NCI-H524 (cell line): ENCODE results near the gene TMEM140.
"Not testable (repeated sequence)": the region's sequence is repeated elsewhere in the genome, so short reads cannot be mapped to it uniquely, and the experiment has no call there.

ENCODE experiments used
- DNase-seq, 2 experiments: peaks; one replicate each; lab custom pipeline; 2025; lab: John Stamatoyannopoulos, UW

TMEM140 gene

DNA sequence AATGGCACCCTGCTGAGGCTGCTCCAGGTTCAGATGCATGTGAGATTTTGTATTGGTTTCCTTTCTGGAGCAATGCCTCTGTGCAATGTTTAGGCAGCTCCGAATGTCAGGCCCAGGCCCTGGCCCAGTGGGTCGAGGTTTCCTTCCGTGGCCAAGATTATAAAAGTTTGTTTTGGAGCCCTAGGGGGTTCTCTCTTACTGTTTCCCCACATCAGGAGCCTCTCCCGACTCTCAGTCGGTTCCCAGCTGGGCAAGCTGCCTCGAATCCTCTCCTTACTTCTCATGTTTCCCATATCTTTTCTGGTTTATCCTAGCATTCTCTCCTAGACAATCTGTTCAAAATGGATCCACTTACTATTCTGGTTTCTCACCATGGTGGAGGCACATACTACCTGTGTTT lies 11.0 kb downstream of the TMEM140 start:
- no peak for DNase-seq

DNA sequence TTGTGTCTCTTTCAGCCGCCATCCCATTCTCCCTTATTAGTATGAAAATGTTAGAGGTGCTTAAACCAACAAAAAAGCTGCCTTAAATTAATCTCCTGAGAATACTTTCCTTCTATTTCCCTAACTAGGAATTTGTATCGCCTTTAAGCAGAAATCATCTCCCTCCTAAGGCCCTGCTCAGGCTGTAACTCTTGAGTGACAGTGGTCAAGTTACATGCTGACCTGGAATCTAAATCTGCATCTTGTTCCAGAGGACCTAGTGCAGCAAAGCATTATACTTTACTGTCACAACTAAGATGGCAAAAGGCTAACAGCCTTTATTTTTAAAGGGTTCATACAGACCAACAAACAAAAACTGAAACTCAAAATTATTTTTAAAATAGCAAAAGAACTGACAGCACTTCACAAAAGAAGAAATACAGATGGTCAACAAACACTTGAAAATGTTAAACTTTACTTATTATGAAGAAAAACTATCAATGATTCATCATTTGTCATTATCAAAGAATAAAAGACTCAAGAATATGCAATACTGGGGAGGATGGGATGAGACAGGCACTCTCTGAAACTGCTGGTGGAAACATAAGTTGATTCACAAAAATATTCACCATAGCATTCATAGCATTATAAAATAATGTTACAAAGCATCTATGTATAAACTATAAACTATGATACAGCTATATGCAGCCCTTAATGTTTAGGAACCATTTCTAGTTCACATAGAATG lies 11.7 kb downstream of the TMEM140 start:
- no peak for DNase-seq

DNA sequence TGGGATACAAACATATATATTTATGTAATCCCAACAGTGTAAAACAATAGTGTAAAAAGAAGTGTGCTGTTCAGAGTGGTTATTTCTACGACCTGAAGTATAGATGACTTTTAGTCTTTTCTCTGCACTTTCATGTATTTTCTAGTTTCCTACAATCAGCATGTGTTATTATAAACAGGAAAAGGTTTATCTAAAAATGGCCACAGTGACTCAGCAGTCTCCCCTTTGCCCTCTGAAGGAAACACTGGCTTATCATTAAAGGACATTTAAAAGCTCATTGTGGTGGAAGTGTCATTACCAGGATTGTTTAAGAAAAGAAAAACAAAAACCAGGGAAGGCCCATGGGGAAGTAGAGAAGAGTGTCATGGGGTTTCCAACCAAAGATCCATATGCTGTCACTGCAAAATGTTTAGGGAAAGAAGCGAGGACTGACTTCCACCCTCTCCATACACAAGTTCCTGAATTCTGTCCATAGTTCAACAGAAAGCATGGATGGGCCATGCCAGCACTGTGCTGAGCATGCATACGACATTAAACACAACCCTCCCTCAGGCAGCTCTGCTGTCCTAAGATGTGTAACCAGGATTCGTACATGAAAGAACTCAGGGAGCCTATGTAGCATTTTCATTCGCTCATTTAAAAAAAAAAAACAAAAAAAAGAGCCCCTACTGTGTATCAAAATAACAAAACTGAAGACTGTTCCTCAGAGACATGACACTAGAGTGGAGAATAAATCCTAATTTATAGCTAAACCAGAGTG lies 12.4 kb downstream of the TMEM140 start:
- no peak for DNase-seq

DNA sequence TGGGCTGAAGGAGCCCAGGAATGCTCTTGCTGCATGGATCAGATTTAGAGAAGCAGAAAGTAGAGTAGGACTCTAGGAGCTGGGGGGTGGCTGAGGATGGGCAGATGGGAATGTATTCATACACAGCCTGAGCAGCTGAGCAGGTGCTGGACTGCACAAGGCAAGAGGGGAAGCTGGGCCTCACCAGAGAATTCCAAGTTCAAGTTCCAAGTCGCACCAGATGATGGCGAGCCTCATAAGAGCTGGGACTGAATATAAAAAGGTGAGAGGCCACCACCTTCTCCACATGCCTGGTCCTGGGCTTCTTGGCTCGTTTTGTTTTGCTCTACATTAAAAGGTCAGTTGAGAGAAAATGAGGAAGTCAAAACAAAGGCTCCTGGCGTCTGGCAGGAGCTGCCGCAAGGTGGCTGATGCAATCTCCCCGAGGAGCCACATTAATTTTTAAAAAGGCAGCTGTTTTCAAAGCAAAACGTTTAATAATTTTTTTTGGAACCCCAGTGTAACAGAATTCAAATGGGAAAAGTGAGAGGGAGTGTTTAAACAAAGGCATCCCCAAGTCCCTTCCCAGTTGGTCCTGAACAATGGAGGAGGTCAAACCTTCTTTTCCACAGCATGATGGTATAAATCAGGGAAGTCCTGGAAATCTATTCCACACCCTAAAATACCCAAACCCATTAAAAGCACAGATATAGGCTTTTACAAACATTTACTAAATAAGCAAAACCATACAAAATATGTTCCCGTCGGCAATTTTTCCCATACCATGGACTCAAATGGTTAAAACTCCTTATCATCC lies 13.2 kb downstream of the TMEM140 start:
- DNase-seq = no peak

DNA sequence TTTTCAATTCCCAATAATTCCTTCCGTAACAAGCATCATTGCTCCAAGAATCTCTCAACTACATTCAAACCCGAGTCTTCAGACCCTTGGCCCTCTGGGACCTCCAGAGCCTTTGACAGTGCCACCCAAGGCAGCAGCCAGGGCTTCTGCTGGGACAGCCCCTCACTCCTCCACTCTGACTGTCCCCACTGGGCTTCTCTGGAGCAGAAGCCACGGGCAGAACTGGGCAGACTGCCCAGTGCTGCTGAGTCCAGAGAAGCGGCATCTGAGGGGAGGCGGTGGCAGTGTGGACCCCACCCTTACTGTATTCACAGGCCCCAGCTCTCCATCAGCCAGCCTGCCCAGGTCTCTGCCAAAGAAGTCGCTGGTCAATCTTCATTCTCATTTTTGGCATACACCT lies 13.8 kb downstream of the TMEM140 start:
- DNase-seq = no peak

DNA sequence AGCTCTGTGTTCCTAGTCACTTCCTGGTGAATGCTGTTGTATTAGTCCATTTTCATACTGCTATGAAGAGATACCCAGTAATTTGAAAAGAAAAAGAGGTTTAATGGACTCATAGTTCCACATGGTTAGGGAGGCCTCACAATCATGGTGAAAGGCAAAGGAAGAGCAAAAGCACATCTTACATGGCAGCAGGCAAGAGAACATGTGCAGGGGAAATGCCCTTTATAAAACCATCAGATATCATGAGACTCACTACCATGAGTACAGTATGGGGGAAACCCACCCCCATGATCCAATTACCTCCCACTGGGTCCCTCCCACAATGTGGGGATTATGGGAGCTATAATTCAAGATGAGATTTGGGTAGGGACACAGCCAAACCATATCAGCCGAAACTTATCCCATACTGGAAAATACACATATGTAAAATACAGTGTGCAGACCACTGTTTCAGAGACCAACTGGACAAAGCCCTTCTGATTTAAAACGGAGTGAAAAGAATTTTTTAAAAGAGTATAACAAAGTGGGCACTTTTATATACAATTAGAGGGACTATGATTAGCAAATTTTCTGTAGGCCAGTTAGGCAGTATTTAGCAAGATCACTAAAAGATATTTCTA lies 14.6 kb downstream of the TMEM140 start:
- DNase-seq = no peak

DNA sequence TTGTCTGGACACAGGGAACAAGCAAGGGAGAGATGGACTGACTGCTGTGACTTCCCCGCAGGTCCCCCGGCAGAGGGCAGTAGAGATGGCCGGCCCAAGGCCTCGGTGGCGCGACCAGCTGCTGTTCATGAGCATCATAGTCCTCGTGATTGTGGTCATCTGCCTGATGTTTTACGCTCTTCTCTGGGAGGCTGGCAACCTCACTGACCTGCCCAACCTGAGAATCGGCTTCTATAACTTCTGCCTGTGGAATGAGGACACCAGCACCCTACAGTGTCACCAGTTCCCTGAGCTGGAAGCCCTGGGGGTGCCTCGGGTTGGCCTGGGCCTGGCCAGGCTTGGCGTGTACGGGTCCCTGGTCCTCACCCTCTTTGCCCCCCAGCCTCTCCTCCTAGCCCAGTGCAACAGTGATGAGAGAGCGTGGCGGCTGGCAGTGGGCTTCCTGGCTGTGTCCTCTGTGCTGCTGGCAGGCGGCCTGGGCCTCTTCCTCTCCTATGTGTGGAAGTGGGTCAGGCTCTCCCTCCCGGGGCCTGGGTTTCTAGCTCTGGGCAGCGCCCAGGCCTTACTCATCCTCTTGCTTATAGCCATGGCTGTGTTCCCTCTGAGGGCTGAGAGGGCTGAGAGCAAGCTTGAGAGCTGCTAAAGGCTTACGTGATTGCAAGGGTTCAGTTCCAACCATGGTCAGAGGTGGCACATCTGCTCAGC lies 16.6 kb downstream of the TMEM140 start:
- DNase-seq = peak in 1 of 2 experiments; percentile 4

DNA sequence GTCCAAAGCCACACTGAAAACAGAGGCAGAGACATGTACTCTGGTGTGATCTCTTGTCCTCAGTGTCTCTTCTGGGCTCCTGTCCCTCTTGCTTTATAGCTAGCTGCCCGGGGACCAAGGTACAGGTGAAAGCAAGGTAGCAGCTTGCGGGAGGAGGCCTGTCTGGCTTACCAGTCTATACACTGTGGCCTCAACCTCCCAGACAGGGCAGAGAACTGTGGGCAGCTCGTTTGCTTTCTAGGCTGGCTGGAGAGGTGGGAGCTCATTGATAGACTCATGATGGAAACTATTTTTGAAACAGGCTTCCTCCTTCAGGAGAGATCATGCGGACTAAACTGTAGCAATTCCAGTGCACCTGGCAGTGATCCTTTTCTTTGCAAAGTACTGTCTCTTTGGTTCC lies 18.0 kb downstream of the TMEM140 start:
- no peak for DNase-seq

DNA sequence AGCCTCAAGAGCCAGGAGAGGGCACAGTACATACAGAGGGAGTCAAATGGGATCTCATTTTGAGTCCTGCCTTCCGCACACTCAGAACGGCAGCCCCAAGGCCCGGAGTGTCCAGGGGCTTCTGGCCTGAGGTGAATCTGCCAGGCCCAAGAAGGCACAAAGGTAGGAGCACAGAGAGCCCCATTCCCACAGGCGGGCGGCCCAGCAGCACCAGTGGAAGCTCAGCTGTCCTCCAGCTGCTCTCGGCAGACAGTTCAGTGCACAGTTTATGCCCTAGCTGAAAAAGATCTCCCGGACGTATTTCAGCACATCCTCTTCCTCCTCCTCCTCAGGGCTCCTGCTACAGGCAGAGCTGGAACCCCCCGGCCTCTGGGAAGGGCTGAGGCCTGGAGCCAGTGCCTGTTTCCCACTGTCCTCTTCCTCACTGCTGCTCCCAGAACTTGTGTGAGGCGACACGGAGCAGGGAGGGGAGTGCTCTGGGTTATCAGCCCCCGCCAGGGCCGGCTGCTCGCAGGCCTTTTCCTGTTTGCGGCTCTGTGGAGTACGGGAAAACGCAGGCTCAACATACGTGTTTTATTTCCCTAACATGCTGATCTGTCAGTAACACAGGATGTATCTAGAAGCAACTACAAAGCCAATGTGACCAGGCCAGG lies 18.6 kb downstream of the TMEM140 start:
- no peak for DNase-seq

DNA sequence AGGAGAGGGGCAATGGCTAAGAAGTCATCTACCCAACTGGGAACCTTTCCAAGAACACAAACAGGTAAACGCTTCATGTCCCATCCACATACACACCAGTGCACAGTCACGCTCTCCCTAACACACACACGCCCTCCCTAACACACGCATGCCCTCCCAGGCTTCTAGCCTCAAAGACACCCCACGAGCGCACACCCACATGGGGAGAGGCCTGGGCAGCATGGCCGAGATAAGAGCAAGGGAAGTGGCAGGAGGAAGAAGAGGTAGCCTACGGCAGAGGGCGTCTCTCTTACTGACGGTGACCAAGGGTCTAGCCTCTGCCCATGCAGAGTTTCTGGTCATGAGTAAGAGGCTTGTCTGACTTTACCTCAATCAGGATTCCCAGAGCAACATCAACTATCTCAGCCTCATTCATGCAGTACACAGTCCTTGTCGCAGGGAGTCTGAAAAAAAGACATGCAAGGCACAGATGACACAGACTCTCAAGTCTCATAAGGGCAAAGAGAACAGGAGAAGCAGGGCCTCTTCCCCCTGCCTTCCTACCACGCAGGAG lies 19.6 kb downstream of the TMEM140 start:
- DNase-seq = no peak

DNA sequence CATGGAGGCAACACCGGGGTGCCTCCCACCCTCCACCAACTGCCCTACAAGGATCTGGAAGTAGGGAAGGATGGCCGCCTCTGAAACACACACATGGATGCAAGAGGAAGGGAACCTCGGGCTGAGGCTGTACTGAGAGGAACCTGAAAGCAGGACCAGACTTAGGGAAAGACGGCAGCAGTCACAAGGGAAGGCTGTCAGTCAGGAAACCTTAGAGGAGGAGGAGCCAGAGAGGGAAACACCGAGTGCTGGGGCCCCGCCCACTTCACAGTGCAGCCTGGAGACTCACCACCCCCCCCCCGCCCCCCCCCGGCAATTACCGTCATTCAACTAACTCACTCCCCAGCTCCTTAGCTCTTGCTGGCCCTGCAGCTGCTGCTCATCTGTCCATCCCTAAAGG lies 20.1 kb downstream of the TMEM140 start:
- DNase-seq = no peak

DNA sequence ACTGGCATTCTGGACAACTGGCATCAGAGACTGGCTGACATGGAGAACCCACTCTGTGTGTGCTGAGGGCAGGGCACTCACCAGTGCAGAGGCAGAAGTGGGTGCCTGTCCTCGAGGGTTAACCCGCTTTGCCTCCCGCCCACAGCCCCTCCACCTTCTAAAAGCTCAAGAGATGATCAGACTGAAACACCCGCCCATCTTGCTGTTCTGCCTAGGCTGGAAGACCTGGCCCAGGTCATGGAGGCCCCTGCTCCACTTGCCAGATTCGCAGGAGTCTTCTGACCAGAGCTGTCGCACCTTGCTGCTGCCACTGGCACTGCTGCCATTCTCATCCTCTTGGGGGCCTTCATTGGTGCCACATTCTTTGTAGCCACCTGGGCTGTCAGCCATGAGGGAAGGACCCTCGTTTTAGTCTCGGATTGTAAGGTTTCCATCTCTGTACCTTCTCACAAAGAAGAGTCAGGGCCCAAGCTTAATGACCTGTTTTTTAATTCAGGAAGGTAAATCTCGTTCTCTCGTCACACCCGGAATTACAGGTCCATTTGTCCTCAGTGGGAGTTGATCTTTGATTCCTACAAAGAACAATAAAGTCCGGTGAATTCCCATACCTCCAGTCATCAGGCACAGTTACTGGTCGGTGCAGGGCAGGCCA lies 20.7 kb downstream of the TMEM140 start:
- no peak for DNase-seq

DNA sequence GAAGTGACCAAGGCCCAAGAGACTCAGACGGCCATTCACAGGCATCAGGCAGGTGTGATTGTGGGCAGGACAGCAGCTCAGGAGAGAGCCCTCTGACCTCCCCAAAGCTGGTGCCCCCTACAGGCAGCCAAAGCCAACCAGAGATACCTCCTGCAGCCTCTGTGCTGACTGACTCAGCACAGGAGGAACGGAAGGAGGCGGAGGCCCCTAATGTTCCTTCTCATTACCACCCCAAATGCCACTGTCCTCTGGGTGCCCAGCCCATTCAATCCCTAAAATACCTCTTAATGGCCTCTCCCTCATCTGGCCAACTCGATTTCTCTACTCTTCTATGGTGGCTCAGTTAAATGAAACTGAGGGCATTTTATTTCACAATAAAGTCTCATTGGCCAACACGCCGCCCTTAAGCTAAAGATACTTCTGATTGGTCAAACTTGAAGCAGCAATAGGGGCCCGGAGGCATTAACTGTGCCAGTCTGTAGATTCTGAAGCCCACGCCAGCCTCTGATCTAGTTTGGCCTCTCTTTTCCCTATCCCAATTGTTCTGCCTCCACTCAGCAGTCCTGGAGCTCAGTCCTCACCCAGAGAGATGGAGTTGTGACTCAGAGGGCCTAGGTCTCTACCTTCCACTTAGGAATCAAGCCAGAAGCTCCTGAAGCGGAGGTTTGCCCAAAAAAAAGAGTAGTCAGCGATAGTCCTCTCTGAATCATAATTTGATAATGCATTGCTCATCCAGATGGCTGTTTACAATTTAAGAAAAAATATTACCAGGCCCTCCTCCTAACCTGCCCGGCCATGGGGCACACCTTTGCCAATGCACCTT lies 21.5 kb downstream of the TMEM140 start:
- DNase-seq = peak in 1 of 2 experiments; percentile 7

DNA sequence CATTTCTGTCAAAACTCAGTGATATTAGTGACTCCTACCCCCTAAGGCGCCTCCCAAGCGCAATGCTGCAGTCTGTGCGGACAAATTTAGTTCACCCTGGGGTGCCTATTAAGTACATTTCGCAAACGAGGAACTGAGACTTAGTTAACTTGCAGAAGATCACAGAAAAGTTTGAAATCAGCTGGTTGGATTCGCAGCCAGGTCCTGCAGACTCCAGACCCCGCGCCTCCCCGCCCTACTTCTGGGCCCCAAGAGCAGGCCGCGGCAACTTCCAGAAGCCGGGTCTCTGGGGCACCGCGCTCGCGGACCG lies 22.0 kb downstream of the TMEM140 start:
- DNase-seq = no peak

DNA sequence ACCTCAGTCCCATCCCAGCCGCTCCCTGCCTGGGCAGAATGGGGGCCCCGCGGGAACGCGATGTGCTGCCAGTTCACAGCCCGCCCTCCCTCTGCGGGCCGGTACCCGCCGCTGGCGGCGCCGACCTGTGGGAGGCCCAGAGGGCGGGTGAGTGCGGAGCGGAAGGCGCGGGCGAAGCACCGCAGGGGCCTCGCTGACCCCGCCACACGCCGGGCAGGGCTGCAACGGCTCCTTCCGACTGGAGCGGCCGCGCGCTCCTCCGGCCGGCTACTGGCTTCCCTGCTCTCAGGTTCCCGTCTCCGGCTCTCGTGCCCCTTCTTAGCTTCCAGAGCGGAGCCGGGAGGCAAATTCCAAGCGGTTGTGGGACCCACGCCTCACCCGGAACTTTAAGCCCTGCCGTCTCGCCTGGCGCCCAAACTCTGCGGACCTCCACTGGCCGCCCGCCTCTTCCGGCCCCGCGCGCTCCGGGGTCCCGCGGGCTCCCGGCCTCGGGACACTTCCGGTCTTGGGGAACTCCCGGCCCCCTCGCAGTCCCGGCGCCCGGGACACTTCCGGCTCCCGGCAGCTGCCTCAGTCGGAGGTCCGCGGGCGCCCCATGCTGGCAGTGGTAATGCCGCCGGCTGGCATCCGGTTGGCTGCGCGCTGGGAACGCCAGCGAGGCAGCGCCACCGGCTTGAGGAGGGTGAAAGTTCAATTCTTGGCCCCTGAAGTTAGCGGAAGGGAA lies 22.6 kb downstream of the TMEM140 start, which contains the start of gene CYREN:
Gene CYREN, minus strand, starts transcription at position 434 of the 724 bp plus-strand sequence. CDS start 1,785 bp downstream, outside the sequence.
- peak; percentile 89 to 96 for DNase-seq

DNA sequence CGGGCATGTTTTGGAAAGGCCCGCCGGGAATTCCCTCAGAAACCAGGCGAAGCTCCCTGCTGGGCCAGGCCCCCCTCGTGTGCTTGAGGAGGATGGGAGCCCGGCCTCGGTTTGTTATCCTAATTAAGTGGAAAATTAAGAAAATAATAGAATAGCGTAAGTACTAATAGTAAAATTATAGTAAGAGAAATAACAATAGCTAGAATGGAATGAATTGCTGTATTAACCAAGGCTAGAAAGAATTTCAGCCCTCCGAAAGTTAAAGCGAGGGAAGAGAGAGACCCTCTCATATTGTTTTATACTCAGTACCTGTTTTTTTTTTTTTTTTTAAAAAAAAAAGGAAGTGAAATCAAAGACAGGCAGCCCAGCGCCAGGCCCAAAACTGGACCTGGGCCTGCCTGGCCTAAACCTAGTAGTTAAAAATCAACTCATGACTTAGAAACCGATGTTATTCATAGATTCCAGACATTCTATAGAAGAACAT lies 23.2 kb downstream of the TMEM140 start:
- DNase-seq = not testable (repeated sequence)

DNA sequence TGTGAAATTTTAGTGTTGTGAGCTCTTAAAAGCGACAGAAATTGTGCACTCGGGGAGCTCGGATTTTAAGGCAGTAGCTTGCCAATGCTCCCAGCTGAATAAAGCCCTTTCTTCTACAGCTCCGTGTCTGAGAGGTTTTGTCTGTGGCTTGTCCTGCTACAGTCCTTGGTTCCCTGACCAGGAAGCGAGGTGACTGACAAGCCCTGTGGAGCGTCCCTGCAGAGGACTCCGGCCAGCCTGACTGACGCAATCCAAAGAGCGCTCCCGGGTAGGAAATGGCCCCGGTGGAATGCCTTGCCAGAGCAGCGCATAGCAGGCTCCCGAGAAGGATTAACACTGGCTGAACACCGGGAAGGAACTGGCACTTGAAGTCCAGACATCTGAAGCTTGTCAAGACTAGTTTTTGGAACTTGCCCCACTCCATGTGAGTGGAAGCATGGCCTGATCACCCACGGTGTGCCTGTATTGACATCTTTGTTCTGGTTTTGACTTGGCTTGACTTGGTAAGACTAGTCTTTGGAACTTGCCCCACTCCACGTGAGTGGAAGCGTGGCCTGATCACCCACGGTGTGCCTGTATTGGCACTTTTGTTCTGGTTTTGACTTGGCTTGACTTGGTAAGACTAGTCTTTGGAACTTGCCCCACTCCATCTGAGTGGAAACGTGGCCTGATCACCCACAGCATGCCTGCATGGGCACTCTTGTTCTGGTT lies 23.9 kb downstream of the TMEM140 start:
- DNase-seq = not testable (repeated sequence)

DNA sequence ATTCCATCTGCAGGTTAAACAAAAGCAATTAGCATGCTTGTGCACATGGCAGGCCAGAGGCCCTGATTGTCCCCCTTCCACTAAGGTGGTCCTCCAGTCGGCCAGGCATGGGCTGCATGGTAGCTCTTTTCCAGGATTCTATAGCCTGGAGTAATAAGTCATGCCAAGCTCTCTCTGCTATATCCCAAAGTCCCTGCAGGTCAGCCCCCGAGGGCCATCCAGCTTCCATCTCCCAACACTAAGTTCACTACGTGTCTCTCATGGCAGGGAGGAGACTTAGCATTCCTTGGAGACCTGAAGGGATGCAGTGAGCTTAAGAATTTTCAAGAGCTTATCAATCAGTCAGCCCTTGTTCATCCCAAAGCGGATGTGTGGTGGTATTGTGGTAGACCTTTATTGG lies 26.0 kb downstream of the TMEM140 start:
- DNase-seq = not testable (repeated sequence)
